Measurements from ENCODE around the gene KPNA4.

DNA sequence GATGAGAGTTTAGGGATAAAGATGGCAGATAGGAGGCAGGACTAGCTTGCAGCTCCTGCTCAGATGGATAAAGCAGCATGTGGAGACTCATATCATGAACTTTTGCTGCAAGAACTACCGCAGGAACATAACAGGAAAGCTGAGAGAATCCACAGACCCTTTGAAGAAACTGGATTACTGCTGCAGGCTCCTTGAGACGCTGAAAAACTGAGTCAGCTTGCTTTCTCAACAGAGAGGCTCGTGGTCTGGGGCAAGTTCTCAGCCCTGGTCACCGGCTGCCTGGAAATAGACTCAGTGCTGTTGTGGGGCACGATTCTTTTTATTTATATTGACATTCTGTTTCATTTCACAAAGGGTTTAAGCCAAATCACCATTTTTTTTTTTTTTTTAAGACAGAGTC is 87.0 kb downstream of the KPNA4 start:
- TF ChIP-seq, protein P1, sequence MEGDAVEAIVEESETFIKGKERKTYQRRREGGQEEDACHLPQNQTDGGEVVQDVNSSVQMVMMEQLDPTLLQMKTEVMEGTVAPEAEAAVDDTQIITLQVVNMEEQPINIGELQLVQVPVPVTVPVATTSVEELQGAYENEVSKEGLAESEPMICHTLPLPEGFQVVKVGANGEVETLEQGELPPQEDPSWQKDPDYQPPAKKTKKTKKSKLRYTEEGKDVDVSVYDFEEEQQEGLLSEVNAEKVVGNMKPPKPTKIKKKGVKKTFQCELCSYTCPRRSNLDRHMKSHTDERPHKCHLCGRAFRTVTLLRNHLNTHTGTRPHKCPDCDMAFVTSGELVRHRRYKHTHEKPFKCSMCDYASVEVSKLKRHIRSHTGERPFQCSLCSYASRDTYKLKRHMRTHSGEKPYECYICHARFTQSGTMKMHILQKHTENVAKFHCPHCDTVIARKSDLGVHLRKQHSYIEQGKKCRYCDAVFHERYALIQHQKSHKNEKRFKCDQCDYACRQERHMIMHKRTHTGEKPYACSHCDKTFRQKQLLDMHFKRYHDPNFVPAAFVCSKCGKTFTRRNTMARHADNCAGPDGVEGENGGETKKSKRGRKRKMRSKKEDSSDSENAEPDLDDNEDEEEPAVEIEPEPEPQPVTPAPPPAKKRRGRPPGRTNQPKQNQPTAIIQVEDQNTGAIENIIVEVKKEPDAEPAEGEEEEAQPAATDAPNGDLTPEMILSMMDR (IDR thresholded peaks at IDR 0.05) = no peak
- TF ChIP-seq EP300 (IDR thresholded peaks at IDR 0.05) = no peak
